LNCAP (cell line): ENCODE measurements around the gene GBX2.

Source experiments
- TF ChIP-seq, protein P1 (sequence below): fragments of 450-650 bp; IDR thresholded peaks from 2 replicates; pipeline ENCODE4 v1.5.1; 2017; ENCODE audit warnings: mild to moderate bottlenecking

GBX2 gene

DNA sequence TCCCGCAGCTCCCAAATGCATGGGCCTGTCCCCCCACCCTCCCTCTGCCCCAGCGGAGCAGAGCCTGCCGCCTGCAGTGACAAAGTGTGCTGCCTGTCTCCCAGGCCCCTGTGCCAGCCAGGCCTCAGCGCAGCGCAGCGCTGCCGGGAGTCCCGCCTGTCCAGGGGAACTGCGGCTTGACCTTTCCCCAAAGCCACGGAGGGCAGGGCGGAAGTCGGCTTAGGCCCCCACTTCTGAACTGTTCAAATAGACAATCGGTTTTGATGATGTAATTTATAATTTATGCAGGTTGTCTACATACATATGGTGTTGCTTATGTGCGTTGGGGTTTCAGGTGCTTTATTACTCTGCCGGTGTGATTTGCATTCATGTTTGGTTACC, 7.1 kb downstream of the GBX2 start:
- TF ChIP-seq, protein P1, sequence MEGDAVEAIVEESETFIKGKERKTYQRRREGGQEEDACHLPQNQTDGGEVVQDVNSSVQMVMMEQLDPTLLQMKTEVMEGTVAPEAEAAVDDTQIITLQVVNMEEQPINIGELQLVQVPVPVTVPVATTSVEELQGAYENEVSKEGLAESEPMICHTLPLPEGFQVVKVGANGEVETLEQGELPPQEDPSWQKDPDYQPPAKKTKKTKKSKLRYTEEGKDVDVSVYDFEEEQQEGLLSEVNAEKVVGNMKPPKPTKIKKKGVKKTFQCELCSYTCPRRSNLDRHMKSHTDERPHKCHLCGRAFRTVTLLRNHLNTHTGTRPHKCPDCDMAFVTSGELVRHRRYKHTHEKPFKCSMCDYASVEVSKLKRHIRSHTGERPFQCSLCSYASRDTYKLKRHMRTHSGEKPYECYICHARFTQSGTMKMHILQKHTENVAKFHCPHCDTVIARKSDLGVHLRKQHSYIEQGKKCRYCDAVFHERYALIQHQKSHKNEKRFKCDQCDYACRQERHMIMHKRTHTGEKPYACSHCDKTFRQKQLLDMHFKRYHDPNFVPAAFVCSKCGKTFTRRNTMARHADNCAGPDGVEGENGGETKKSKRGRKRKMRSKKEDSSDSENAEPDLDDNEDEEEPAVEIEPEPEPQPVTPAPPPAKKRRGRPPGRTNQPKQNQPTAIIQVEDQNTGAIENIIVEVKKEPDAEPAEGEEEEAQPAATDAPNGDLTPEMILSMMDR: no peak

DNA sequence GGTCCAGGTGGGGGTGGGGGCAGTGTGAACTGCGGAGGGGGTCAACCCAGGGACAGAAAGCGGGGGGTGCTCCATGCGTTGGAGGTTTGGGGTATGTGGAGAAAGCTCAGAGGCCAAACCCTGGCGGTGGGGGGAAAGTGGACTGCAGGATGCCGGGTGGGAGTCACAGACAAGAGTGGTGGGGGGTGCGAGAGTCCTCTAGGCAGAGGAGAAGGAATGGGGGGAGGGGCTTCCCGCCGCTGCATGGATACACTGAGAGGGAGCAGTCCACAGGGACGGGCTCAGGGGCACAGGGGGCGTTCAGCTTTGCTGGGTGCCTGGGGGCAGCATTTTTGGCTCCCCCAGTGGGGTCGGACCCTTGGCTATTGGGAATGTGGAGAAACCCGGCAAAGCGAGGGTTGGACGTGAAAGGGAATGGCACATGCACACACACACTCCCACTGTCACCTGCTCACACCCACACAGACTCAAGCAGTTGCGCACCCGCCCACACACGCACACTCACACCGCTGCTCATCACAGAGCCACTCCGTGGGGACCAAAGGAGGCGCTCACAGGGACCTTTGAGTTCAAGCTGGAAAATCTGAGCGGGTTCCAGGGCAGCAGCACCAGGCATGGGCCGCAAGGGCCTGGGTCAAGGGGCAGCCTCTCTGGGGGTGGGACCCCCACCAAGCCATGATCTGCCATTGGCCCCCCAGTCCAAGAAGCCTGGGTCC, 7.7 kb downstream of the GBX2 start:
- TF ChIP-seq, protein P1: no peak

DNA sequence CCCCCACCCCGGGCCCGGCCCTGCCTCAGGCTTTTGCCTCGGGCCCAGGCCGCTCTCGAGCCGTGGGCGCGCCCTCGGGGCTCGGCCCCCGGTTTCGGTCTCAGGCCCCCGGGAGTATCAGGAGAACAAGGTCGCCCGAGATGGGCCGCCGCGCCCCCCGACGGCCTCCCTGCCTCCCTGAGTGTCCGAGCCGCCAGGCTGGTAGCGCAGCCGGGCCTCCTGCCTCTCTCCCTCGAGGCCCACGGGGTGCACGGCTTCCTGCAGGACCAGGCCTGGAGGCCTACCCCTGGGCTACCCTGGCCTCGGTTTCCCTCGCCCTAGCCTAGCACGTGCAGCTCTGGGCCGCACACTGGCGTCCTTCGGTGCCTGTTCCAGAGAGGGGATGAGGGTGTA, 8.4 kb downstream of the GBX2 start:
- TF ChIP-seq, protein P1: no peak

DNA sequence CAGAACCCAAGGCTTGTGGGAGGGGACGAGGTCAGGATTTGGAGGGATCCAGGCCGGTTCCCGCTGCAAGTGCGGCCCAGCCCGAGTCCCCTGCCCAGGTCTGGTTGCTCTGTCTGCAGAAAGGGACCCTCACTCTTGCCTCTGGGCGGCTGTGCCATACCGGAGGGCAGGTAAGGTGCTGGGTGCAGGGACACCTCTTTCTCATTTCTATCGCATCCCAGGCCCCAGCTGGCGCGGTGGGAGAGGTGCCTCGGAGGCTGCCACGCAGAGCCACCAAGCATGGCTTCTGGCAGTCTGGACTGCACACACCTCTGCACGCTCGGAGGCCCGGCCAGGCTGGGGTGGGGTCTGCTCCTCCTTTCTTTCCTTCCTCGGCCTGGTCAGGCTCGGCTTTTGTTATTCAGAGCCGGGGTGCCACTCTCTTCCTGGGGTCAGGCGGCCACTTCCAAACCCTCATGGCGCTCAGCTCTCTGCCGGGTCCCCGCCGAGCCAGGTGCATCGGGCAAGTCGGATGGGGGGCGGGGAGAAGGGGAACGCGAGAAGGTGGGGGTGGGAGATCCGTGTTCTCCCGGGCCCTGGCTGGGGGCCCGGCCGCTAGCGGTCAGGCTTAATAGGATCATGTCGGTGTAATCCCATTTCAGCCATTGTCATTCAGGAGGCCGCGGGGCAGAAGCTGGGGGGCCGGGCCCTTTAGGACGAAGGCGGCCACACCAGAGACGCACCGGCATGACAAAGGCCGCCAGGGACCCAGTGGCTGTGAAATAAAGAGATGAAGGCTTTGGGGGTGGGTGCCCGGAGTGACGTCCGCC, 9.0 kb downstream of the GBX2 start:
- TF ChIP-seq, protein P1: no peak

DNA sequence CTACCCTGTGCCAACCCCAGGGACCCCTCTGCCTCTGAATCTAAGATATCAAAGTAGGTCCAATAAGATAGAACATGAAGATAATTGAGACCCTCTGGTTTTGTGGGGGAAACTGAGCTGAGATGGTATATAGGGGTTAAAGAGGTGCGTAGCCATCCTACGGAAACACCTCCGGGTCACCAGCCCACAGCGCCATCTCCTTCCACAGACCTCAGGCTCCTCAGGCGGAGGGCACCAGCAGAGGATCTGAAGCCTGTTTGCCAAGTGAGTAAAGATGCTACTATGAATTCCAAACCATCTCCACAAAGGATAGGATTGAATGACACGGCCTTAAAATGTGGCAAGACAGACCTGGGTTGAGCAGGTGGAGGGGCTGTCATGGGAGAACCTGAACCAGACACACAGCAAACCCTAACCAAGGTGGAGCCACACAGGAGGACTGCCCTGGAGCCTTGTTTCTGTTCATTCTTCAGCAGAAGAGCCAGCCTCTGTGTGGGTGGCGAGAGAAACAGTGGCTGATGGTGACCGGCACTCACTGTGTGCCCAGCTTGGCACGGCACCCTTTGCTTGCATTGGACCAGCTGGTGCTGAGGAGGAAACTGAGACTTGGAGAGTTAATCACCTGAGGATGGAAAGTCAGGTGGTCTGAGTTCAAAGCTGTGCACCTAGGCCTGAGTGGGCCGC, 10.2 kb downstream of the GBX2 start:
- TF ChIP-seq, protein P1: no peak

DNA sequence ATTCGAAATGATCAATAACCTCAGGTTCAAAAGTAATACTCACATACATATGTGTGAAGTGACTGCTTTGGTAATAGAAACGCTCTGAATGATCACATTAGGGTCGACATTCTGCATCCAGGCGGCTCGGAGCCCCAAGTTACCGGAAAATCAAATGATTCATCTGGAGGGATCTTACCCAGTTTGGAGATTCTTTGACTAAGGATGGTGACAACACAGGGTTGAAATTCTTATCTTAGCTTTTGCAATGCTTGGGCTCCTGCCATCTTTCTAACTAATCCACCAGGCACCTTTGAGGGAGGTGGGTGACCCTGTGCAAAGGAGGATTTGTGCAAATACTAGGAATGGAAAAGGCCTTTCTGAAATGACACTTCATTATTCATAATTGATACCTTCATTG, 10.8 kb downstream of the GBX2 start:
- TF ChIP-seq, protein P1: no peak

DNA sequence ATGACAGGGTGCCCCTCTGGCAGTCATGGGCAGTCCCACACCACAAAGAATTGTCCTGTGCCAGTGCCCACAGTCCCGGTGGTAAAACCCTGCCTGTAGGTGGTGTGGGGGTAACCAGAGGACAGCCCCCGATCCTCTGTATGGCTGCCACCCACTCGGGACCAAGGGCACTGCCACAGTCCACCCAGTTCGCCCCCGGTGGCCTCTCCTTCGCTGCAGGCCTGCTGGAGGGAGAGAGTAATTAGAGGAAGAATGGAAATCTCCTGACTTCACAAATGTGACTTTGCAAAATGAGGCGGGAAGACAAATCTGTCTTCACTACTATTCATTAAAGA, 11.4 kb downstream of the GBX2 start:
- TF ChIP-seq, protein P1: no peak
